ENCODE measurements around the gene ADAMTSL2.
"Not testable (repeated sequence)": the region's sequence is repeated elsewhere in the genome, so short reads cannot be mapped to it uniquely, and the experiment has no call there.

The ADAMTSL2 gene

DNA sequence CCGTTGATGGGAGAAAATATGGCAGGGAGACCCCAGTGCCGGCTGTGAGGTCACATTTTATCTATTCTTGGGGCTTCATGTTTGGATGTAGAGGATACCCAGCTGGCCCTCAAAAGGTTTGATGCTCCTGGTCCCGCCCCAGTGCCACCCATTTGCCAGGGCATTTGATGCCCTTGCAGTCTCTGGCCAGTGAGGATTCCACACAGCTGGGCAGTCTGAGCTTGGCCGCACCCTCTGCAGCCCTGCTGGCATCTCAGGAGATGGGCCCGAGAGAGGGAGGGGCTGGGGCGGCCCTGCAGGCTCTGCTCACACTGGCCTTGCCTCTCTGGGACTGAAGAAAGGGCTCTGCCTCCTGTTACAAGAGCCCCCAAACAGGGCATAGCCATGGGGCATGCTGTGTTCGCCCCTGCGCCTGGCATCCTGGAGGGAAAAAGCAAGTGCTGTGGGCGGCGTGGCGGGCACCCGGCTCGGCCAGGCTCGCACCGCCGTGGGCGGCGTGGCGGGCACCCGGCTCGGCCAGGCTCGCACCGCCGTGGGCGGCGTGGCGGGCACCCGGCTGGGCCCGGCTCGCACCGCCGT is 27.6 kb downstream of the ADAMTSL2 start:
- no peak for DNase-seq

DNA sequence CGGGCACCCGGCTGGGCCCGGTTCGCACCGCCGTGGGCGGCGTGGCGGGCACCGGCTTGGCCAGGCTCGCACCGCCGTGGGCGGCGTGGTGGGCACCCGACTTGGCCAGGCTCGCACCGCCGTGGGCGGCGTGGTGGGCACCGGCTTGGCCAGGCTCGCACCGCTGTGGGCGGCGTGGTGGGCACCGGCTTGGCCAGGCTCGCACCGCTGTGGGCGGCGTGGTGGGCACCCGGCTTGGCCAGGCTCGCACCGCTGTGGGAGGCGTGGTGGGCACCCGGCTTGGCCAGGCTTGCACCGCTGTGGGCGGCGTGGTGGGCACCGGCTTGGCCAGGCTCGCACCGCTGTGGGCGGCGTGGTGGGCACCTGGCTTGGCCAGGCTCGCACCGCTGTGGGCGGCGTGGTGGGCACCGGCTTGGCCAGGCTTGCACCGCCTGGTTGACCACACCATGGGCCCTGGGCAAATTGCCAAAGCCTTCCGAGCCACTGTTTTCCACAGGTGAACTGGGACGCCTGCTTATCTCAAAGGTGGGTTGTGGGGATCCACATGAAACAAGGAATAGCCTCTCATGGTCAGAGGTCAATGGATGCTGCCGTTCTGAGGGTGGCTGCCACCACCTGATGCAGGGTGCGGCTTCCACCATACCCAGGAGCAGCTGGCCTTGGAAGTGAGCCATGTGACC is 28.2 kb downstream of the ADAMTSL2 start:
- no peak for DNase-seq

DNA sequence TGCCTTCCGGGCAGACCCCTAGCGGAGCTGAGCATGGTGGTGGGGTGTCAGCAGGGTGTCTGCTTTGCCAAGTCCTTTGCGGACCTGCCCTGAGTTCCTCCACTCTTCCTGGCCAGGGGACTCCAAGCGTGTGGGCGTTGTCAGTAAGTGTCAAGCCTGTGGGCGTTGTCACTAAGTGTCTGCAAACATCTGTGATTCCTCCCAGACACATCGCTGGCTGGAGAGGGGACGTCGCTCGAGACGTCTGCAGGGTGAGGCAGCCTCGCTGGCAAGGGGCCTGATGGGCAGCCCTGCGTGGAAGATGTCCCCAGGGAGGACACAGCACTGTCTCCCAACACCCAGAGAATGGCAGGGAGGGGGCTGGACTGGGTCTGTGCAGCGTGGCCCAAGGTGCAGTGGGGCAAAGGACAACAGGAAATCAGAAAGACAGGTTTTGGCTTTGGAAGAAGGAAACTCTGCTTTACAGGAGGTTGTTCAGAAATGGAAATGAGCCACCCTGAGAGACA is 28.8 kb downstream of the ADAMTSL2 start:
- DNase-seq: no peak

DNA sequence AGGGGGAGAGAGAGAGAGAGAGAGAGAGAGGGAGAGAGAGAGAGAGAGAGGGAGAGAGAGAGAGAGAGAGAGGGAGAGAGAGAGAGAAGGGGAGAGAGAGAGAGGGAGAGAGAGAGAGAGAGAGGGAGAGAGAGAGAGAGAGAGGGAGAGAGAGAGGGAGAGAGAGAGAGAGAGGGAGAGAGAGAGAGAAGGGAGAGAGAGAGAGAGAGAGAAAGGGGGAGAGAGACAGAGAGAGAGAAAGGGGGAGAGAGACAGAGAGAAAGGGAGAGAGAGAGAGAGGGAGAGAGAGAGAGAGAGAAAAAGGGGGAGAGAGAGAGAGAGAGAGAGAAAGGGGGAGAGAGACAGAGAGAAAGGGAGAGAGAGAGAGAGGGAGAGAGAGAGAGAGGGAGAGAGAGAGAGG is 29.3 kb downstream of the ADAMTSL2 start:
- not testable (repeated sequence) for DNase-seq

DNA sequence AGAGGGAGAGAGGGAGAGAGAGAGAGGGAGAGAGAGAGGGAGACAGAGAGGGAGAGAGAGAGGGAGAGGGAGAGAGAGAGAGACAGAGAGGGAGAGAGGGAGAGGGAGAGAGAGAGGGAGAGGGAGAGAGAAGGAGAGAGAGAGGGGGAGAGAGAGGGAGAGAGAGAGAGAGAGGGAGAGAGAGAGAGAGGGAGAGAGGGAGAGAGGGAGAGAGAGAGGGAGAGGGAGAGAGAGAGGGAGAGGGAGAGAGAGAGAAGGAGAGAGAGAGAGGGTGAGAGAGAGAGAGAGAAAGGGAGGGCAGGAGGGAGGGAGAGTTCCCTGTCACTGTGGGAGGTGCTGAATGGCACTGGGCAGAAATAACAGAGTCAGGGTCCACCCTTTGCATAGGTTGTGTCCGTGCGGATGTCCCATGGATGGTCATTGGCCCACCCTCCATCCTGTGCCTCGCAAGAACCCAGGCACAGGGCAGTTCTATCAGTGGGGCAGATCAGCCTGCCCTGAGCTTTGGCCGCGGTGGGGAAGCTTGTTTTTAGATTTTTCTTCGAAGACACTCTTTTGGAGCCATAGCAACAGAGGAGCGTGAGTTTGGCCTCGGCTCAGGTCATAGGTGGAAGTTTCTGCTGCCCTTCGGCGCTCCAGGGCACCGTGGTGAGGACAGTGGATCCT is 30.1 kb downstream of the ADAMTSL2 start:
- DNase-seq: no peak

DNA sequence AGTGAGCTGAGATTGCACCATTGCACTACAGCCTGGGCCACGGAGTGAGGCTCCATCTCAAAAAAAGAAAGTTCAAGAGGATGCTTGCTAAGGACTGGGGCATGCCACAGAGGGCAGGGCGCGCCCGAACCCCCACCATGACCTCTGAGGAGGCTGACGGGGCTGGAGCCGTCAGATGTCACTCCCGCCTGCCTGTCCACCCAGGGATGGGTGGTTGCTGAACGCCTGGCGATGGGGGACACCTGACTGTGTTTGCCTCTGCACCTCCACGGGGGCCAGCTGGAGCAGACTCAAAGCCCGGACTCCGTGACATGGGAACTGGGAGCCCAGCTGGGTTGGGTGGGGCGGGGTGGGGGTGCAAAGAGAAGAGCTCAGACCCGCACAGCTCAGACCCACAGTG is 31.9 kb downstream of the ADAMTSL2 start:
- DNase-seq: no peak

DNA sequence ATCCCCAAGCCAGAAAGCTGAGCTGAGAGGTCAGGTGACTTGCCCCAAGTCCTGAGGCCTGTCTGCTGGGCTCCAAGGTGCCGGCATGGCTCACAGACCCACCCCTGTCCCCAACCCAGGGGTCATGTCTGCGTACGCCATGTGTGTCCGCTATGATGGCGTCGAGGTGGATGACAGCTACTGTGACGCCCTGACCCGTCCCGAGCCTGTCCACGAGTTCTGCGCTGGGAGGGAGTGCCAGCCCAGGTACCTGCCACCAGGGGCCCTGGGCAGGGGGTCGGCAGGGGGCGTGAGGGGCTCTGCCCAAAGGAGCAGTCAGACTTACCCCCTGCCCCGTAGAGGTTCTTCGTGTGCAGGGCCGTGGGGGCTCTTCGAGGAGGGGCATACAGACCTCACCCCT is 32.3 kb downstream of the ADAMTSL2 start:
- no peak for DNase-seq

DNA sequence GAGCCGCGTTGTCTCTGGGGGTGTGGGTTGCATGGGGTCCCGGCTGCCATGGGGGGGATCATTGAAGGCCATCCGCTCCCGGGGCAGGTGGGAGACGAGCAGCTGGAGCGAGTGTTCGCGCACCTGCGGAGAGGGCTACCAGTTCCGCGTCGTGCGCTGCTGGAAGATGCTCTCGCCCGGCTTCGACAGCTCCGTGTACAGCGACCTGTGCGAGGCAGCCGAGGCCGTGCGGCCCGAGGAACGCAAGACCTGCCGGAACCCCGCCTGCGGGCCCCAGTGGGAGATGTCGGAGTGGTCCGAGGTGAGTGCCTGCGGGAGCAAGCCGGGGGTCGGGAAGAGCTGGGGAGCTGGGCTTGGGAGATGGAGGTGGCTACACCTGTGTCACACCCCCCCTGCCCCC is 33.7 kb downstream of the ADAMTSL2 start:
- DNase-seq: no peak

DNA sequence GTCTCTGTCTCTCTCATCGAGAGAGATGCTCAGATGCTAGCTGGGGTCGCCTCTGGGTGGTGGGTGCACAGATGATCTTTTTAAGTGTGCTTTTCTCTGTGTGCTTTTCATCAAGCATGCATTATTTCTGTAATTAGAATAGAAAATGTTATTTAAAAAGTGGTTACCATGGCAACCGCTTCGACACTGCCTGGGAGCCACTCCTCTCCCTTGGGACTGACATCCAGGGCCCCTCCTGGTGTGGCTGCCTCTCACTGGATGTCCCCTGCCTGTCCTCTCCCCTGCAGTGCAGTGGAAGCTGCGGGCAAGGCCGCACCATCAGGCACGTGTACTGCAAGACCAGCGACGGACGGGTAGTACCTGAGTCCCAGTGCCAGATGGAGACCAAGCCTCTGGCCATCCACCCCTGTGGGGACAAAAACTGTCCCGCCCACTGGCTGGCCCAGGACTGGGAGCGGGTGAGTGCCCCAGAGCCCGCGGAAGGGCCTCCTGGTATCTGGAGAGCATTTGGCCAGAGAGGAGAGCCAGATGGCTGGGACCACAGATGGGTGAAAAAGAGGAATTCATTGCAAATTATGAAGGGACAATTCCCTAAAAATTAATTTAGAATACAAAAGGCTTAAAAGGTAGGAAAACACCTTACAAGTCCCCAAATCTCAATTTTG is 34.7 kb downstream of the ADAMTSL2 start:
- DNase-seq: no peak

DNA sequence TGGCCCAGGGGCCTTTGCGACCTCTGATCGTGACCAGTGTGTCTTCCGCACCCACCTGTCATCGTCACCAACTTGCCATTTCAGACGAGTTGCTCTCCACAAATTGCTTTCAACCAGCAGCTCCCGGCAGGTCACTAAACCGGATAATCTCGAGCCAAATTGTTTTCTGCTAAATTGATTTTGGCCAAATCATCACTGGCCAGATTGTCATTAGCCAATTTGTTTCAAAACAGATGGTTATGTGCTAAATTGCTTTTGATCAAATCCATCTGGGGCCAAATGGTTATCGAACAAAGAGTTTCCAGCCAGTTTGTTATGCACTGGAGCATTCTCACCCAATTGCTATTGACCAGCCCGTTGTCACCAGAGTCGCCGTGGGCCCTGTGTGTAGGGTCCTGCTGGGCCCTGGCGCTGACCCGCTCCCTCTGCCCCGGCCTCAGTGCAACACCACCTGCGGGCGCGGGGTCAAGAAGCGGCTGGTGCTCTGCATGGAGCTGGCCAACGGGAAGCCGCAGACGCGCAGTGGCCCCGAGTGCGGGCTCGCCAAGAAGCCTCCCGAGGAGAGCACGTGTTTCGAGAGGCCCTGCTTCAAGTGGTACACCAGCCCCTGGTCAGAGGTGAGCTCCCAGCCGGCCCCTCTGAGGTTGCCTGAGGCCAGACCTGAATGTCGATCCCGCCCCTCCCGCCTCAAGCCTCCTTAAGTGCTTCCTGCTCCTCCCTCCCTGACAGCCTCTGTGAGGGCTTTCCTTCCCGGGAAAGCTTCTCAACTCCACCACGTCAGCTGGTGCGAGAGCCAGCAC is 35.6 kb downstream of the ADAMTSL2 start:
- DNase-seq: no peak

DNA sequence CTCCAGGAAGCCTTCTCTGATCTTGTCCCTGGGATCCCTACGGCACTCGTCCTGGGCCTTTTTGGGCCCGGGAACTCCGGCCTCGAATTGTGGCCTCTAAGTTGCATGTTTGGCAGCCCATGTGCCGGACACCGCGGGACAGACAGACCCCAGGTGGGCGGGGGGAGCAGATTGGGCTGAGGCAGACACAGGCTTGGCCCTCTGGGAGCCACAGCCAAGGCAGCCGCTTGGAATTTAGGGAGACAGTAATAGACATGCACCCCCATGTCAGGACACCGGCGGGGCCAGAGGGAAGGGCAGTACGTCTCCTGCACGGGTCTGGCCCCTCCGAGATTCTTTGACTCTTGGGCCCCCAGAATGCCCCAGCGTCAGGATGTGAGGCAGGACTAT is 36.2 kb downstream of the ADAMTSL2 start:
- DNase-seq: no peak

DNA sequence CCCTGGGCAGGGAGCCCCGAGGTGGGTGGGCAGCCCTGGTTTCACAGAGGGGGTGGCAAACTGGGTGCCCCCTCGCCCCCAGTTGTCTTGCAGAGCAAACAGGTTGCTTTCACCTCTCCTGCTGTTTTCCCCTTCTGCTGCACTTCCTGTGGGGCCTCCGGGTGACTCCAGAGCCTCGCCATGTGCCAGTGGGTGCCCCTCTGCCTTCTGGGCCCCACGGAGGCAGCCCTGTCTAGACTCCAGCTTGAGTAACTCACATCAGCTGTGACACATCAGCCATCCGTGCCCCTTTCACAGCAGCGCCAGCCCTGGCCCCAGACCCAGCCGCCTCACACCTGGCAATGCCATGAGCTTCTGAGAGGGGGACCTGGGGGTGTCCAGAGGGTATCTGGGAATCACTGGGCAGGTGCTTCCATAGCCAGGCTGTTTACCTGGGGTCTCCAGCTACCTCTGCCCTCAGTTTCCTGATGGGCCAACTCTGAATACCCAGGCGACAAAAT is 36.9 kb downstream of the ADAMTSL2 start:
- DNase-seq: no peak

DNA sequence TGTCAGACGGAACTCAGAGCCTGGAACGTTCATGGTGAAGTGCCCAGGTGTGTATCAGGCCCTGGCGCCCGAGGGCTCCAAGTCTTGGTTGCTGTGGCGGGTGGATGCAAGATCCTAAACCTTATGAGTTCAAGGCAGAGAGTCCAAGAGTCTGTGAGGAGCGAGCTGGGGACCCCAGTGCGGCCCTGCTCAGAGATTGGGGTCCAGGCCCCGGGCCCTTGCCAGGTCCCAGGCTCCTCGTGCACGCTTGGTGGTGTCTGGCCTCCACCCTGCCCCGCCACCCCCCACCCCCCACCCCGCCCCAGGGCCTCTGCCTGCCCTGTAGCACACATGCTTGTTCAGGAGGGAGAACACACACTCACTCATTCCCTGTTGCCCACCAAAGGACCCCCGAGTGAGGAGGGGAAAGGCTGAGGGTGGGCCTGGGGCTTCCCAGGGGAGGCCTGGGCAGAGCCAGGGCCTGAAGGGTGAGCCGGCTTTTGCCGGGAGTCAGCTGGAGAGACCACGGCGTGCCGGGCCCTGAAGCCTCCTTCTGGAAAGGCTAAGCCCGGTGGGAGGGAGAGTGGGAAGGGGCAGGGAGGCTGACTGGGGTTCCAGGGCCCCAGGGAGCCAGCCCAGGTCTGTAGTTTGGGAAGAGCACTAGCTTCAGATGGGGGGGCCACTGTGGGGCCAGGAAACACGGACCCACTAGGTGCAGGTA is 37.5 kb downstream of the ADAMTSL2 start:
- no peak for DNase-seq

DNA sequence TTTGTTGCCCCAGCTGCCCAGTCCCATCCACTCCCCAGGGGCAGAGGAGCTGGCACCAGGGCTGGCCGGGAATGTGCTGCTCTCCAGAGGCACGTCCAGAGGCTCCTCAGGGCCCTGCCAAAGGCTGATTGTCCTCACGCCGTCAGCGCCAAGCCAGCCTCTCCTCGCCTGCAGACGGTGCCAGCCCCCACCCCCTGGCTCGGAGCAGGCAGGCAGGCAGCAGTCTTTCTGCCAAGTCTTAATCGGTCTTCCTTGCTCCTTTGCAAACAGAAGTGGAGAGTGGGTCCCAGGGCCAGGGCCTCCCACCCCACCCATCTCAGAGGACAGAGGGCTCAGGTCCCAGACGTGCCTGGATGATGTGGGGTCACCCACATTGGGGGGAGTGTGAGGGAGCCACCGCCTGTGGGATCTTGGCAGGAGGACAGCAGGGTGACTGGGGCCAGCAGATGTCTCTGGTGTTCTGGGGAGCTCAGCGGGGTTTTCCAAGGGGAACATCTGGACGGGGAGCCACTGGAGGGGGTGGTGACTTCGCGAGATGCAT is 38.4 kb downstream of the ADAMTSL2 start:
- no peak for DNase-seq

DNA sequence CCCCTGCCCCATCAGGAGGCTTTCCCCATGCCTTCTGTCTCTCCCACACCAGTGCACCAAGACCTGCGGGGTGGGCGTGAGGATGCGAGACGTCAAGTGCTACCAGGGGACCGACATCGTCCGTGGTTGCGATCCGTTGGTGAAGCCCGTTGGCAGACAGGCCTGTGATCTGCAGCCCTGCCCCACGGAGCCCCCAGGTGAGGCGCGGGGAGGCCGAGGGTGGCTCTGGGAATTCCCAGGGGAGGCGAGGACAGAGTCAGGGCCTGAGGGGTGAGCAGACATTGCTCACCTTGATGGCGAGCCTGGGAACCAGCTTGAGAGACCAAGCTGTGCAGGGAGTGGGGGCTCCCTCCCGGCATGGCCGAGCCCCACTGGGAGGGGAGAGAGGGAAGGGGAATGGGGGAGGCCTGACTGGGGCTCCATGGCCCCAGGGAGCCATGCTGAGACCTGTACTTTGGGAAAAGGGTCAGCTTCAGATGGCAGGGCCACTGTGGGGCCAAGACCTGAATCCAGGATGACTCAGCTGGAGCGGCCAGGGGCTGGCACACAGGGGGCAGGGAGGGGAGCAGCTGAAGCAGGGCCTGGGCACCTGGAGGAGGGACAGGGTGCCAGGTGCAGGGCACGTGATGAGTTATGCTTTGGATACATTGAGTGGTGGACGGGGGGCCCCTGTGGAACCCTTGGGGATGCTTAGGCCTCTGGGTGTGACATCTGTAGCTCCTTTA is 39.4 kb downstream of the ADAMTSL2 start:
- DNase-seq: no peak

DNA sequence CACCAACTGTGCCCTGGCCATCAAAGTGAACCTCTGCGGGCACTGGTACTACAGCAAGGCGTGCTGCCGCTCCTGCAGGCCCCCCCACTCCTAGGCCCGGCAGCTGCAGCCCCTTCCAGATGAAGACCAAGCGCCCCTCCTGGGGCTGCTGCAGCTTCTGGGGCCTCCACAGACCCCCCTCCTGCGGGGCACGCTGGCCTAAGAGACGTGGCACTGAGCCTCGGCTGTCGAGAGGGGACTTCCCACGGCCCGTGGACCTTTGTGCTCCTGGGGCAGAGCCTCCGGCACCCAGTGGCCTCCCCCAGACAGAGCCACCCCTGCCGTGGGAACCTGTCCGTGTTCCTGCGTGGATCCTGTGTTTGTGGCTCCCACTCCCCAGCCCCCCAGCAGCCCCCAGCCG is 40.3 kb downstream of the ADAMTSL2 start:
- no peak for DNase-seq

DNA sequence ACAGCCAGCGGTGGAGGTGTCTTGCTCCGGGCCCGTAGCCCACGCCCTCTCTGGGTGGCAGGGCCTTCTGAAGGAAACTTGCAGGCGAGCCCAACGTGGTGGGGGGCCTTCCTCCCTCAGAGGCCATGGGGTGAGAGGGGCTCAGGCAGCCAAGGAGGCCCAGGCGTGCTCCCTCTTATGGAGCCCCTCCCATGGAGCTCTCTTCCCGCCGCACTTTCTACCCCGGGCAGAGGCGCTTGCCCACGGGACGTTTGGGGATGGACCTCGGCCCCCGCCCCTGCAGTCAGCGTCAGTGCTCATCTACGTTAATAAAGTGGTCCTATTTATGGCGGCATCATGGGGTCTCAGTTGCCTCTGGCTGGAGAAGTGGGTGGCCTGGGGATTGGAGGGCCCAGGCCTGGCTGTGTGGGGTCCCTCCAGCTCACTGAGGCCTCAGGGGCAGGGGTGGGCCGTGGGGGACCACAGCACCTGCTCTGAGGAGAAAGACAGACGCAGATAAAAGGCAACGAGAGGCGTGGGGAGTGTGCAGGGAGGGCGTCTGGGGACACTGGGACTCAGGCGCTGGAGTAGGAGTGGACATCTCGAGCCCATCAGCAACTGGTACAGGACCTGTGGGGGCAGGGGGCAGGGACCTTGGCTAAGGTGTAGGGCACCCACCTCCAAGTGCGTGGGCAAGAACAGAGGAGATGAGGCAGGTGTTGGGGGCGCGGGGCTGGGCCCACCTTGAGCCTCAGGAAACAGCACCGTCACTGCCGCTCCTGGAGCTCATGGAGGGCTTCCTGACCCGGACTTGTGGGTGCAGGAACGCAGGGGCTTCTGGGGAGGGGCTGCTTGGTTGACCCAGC is 40.9 kb downstream of the ADAMTSL2 start:
- no peak for DNase-seq

DNA sequence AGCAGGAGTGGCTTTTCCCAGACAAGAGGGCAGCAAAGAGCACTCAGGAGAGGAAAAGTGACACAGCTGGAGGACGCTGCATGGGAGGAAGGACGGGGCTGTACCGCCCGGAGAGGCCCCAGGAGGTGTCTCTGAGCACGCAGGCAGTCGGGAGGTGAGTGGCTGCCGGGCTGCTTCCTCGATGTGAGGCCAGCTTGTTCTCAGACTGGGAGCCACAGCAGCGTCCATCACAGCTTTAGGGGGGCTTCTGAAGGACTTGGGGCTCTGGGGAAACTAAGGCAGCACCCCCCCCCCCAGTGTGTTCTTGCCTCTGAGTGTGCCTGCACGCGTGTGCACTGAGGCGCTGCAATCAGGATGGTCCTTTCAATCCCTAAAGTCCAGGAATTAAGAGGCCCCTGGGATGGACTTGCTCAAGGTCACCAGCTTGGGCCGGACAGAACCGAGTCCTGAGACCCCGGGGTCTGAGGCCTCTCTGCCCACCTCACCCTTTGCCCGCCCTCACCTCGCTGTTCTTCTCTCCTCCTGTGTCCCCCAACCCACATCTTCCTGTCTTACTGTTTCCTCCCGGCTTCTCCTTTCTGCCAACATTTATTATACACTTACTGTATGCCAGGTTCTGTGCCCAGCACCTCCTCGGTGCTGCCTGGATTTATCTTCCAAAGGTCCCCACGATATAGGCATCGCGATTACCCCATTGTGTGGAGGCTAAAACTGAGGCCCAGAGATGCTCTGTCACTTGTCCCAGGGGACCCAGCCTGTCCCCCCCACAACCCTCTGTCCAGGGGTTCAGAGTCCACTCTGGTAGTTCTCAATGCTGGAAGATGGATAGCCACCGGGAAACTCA is 41.7 kb downstream of the ADAMTSL2 start:
- no peak for DNase-seq

All from CD4-positive, alpha-beta T cell treated with Interleukin-21 for 1 hour (primary cell).